PC-9 (cell line): Measurements from ENCODE around the gene MRPL55. TPM values are rescaled to one million over a fixed set of nuclear protein-coding genes. Genes with fewer than 3 reads are reported as not detected.

Experiments used
- BruUV-seq: library from RNA; stranded (reverse); fragments of 400-500 nt; replicated peaks from 2 replicates; lab custom pipeline; 2021; lab: Mats Ljungman, UMichigan
- CTCF ChIA-PET: fragments of 300-600 bp; sonication (Branson Sonifier 250); formaldehyde crosslinking; loops from one replicate; lab custom pipeline; 2022; ENCODE audit warnings: antibody characterized with exemption; lab: Charles Lee
- POLR2A ChIA-PET: fragments of 300-600 bp; sonication (Branson Sonifier 250); formaldehyde crosslinking; loops from one replicate; lab custom pipeline; 2022; ENCODE audit warnings: antibody characterized with exemption; ENCODE audit not compliant: unreplicated experiment; lab: Charles Lee
- DNase-seq, 2 experiments: peaks; one replicate each; pipeline versions ENCODE4 v3.0.0 to v3.0.0-alpha.2; 2015 to 2022; ENCODE audit warnings: mixed read lengths in 1 of 2
- H2AFZ ChIP-seq: fragments of 200-600 bp; sonication (generic); 2 replicates; pipeline ENCODE4 v1.8.1; 2017; ENCODE audit warnings: antibody characterized with exemption
- H3F3A ChIP-seq: fragments of 200-600 bp; sonication (generic); 2 replicates; pipeline ENCODE4 v1.8.1; 2017; ENCODE audit warnings: antibody characterized with exemption, mild to moderate bottlenecking, low read depth; ENCODE audit not compliant: insufficient read depth
- H3K27ac ChIP-seq: fragments of 200-600 bp; sonication (generic); 2 replicates; pipeline ENCODE4 v1.6.1; 2016; ENCODE audit warnings: mixed run types
- H3K27me3 ChIP-seq: fragments of 200-600 bp; sonication (generic); 2 replicates; pipeline ENCODE4 v1.6.1; 2016; ENCODE audit warnings: low read depth, mixed run types; ENCODE audit not compliant: insufficient read depth
- H3K36me3 ChIP-seq: fragments of 200-600 bp; sonication (generic); 2 replicates; pipeline ENCODE4 v1.6.1; 2016; ENCODE audit warnings: low read depth, mixed run types
- H3K4me1 ChIP-seq: fragments of 200-600 bp; sonication (generic); replicated peaks from 2 replicates; pipeline ENCODE4 v1.6.1; 2016; ENCODE audit warnings: mixed run types; ENCODE audit not compliant: insufficient read depth
- H3K4me2 ChIP-seq: fragments of 200-600 bp; sonication (generic); 2 replicates; pipeline ENCODE4 v1.6.1; 2017; ENCODE audit warnings: mixed run types
- H3K4me3 ChIP-seq: fragments of 200-600 bp; sonication (generic); 2 replicates; pipeline ENCODE4 v1.6.1; 2016; ENCODE audit warnings: mixed run types
- H3K79me2 ChIP-seq: fragments of 200-600 bp; sonication (generic); 2 replicates; pipeline ENCODE4 v1.6.1; 2017; ENCODE audit warnings: low read depth, mixed run types
- H3K9me2 ChIP-seq: fragments of 200-600 bp; sonication (generic); 2 replicates; pipeline ENCODE4 v1.8.1; 2017; ENCODE audit warnings: mild to moderate bottlenecking; ENCODE audit not compliant: insufficient read depth
- H3K9me3 ChIP-seq: fragments of 200-600 bp; sonication (generic); 2 replicates; pipeline ENCODE4 v1.8.1; 2016; ENCODE audit warnings: low read depth; ENCODE audit not compliant: insufficient read depth
- H4K20me1 ChIP-seq: fragments of 200-600 bp; sonication (generic); 2 replicates; pipeline ENCODE4 v1.8.1; 2017; ENCODE audit not compliant: insufficient read depth
- EZH2 ChIP-seq: fragments of 200-600 bp; sonication (generic); IDR thresholded peaks from 2 replicates; pipeline ENCODE4 v1.8.0; 2017; ENCODE audit warnings: antibody characterized with exemption, low read depth
- intact Hi-C: fragments of 100-400 bp; cut with micrococcal nuclease; formaldehyde crosslinking; loops from one replicate; pipeline ENCODE4 v1.10.0; 2022; ENCODE audit not compliant: unreplicated experiment
- total RNA-seq: library from RNA; stranded (reverse); gene quantifications from 2 replicates; pipeline ENCODE4 v1.2.3, GENCODE V29; 2021
- TF ChIP-seq, protein P1 (sequence below): fragments of 200-600 bp; sonication (generic); conservative IDR thresholded peaks from 2 replicates; pipeline ENCODE4 v1.6.1; 2017; ENCODE audit warnings: mixed run types, antibody characterized with exemption, mild to moderate bottlenecking, moderate library complexity

MRPL55 gene
- total RNA-seq, 1 experiment from 2014 or later, result 81.0 TPM

DNA sequence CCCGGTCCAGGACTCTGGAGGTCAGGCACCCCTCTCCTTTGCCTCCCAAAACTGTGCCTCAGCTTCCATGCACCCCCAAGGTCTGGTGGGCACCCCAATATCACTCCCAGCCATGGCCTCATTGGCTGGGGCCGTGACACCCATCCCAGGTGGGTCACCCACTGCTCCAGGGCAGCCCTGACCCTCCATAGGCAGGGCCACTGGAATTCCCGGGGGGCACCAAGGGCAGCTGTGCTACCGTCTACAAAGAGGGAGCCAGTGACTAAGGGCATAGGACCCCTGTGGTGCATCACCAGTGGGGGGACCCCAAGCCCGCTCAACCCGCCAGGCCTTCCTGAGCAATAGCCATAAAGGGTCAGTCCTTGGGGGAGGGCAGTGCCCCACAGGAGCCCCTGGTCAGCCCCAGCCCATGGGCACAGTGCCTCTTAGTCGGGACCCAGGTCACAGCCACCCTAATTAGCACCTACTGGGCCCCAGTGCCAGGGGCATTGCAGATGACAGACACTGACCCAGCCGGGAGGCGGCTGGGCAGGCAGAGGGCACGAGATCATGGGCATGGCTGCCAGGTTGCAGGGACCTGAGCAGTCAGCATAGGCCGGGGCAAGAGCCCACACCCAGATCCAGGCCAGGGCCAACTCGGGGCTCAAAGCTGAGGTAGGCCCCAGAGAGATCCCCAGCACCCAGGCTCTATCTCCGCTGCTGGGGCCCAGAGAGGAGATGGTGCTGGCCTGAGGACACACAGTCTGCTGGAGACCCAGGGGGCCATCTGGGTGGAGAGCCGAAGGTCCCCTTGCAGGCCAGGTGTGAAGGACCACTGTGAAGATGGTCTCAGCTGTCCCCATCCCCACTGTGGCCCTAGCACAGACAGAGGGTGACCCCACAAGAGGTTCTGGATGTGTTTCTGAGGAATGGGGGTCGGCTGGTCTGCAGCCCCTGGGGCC, 45.6 kb downstream of the MRPL55 start:
- ChIA-PET POLR2A (no interaction called here), CTCF (no interaction called here)
- Histone ChIP-seq H4K20me1 (no peaks in the 10 kb centered on the region), H3K9me2 (no peaks in the 10 kb centered on the region), H3K9me3 (no peaks in the 10 kb centered on the region), H3F3A (peaks cover 3% of the 10 kb centered on the region), H3K36me3 (no peaks in the 10 kb centered on the region), H3K4me2 (no peak overlapping the region), H3K27me3 (peaks cover 10% of the 10 kb centered on the region; the same call in 1 of the 2 replicates), H3K4me3 (no peak overlapping the region), H3K27ac (no peak overlapping the region), H3K4me1 (no peaks in the 10 kb centered on the region; the same call in 1 of the 2 replicates), H3K79me2 (no peaks in the 10 kb centered on the region), H2AFZ (no peak overlapping the region)
- no TSS peak for BruUV-seq
- intact Hi-C loops, result no loop called here
- DNase-seq, result no peak
- no peak for TF ChIP-seq EZH2

DNA sequence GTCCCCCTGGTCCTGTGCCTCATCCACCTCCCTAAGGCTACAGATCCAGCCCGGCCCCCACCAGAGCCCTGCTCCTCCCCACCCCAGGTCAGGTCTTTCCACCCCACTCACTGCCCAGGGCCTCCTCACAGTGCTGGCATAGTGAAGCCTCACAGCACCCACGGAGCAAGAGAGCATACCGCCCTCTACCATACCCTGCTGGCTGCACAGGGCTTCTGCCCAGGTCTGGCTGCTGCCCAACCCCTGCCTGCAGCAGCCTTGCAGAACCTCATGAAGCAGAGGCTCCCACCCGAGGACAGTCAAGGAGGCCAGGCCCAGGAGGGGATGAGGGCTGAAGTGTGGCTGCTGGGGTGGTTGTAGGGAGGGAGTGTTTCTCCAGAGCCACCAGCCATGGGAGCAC, 46.3 kb downstream of the MRPL55 start:
- POLR2A ChIA-PET, result no interaction called here
- CTCF ChIA-PET, result no interaction called here
- no peaks in the 10 kb centered on the region for H3K79me2 ChIP-seq
- peaks cover 10% of the 10 kb centered on the region; the same call in 1 of the 2 replicates for H3K27me3 ChIP-seq
- no peak for DNase-seq
- no peaks in the 10 kb centered on the region for H3K9me3 ChIP-seq
- H3K36me3 ChIP-seq, result no peaks in the 10 kb centered on the region
- peaks cover 10% of the 10 kb centered on the region for H3F3A ChIP-seq
- TF ChIP-seq, protein P1, sequence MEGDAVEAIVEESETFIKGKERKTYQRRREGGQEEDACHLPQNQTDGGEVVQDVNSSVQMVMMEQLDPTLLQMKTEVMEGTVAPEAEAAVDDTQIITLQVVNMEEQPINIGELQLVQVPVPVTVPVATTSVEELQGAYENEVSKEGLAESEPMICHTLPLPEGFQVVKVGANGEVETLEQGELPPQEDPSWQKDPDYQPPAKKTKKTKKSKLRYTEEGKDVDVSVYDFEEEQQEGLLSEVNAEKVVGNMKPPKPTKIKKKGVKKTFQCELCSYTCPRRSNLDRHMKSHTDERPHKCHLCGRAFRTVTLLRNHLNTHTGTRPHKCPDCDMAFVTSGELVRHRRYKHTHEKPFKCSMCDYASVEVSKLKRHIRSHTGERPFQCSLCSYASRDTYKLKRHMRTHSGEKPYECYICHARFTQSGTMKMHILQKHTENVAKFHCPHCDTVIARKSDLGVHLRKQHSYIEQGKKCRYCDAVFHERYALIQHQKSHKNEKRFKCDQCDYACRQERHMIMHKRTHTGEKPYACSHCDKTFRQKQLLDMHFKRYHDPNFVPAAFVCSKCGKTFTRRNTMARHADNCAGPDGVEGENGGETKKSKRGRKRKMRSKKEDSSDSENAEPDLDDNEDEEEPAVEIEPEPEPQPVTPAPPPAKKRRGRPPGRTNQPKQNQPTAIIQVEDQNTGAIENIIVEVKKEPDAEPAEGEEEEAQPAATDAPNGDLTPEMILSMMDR, result no peak; the same call in 1 of the 2 replicates
- TF ChIP-seq EZH2, result no peak
- H4K20me1 ChIP-seq, result no peaks in the 10 kb centered on the region
- no peaks in the 10 kb centered on the region for H3K9me2 ChIP-seq
- H3K27ac ChIP-seq, result no peak overlapping the region
- H3K4me2 ChIP-seq, result no peak overlapping the region
- H2AFZ ChIP-seq, result no peak overlapping the region
- no peak overlapping the region for H3K4me3 ChIP-seq
- BruUV-seq, result no TSS peak
- intact Hi-C loops, result no loop called here
- H3K4me1 ChIP-seq, result peaks cover 7% of the 10 kb centered on the region

DNA sequence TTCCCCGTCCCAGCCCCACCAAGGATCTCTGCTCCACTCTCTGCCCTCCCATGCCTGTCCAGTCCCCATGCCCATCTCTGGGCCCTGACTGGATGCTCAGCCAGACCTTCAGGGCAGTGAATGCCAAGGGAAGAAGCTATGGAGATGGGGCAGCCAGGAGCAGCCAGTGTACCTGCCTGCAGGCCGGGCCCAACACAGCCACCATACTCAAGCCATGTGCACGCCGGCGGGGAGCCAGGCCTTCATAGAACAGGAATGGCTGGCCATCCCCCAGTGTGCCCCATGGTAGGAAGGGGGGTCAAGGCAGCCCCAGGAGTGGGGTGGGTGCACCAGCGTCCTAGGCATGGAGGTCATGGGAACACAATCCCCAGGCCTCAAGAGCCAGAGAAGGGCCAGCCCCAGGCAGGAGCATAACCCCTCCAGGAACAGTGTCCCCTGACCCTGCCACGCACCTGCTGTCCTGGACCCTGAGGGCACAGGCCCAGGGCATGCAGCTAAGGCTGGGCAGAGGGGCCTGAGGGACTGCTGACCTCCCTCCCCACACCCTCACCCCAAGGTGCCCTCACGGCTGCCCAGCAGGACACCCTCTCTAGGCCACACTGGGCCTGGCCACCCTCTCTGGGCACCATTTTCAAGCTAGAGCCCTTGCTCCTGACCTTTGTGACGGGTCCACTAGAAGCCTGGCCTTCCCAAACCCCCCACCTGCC, 46.9 kb downstream of the MRPL55 start:
- H3K36me3 ChIP-seq, result no peaks in the 10 kb centered on the region
- no peaks in the 10 kb centered on the region for H3K9me3 ChIP-seq
- peaks cover 12% of the 10 kb centered on the region for H3K4me1 ChIP-seq
- peaks cover 8% of the 10 kb centered on the region; the same call in 1 of the 2 replicates for H3K27me3 ChIP-seq
- H3K9me2 ChIP-seq, result no peaks in the 10 kb centered on the region
- intact Hi-C loops, result no loop called here
- ChIA-PET POLR2A (no interaction called here), CTCF (no interaction called here)
- H3K4me3 ChIP-seq, result no peak overlapping the region
- H3F3A ChIP-seq, result peaks cover 16% of the 10 kb centered on the region
- DNase-seq, result no peak
- H3K79me2 ChIP-seq, result no peaks in the 10 kb centered on the region
- H4K20me1 ChIP-seq, result no peaks in the 10 kb centered on the region
- H2AFZ ChIP-seq, result no peak overlapping the region
- no peak overlapping the region for H3K4me2 ChIP-seq
- TF ChIP-seq EZH2, result no peak
- TF ChIP-seq, protein P1, result no peak
- H3K27ac ChIP-seq, result no peak overlapping the region
- no TSS peak for BruUV-seq
